ENCODE measurements around the gene DYNC1I2. TPM values are rescaled to one million over a fixed set of nuclear protein-coding genes. Genes with fewer than 3 reads are reported as not detected.
A peak's percentile ranks its signal among the peaks of the same experiment; 100 is the strongest.

The DYNC1I2 gene
- total RNA-seq, result 100 to 1,000 TPM in 1 of 2 donors, 10 to 100 TPM in 1; 81.9 to 111 TPM
- long read RNA-seq, transcript DYNC1I2-203 (16 exons, 2,572 nt), result major isoform, 39 of 98 reads
- long read RNA-seq, transcript DYNC1I2-201 (16 exons, 2,589 nt), result minor isoform, 11 of 98 reads
- long read RNA-seq, transcript DYNC1I2-204 (17 exons, 2,196 nt), result minor isoform, 17 of 98 reads
- long read RNA-seq, partial matches to known transcripts, result 18 of 98 reads
- long read RNA-seq, other reads (novel, unspliced or antisense), result 11 of 98 reads

- intact Hi-C loops (cut with DNase I, micrococcal nuclease), result no loop called here
- peak; percentile 96 for ATAC-seq
These were observed at the start of gene DYNC1I2 for GRCh38 chr2:171687287-171688128. TSS of gene DYNC1I2 (plus strand) at chr2:171687469. CDS start at chr2:171690156, 2,687 bp downstream.

GRCh38 chr2:171651667-171652415 is 35.4 kb upstream of the DYNC1I2 start:
- intact Hi-C loops (cut with DNase I, micrococcal nuclease), result no loop called here
- DNase-seq (no peak), ATAC-seq (no peak)

More at GRCh38 chr2:171687287-171688128, at the start of gene DYNC1I2:
- DNase-seq, result peak; percentile 88 to 94

GRCh38 chr2:171652416-171652785 is 34.9 kb upstream of the DYNC1I2 start:
- no peak for ATAC-seq
- no peak for DNase-seq
- intact Hi-C loops (cut with DNase I, micrococcal nuclease), result no loop called here

- ATAC-seq (no peak), DNase-seq (no peak)
- intact Hi-C loops (cut with DNase I, micrococcal nuclease), result no loop called here
These were observed 31.7 kb upstream of the DYNC1I2 start for GRCh38 chr2:171655586-171655985.

GRCh38 chr2:171667041-171667440 is 20.2 kb upstream of the DYNC1I2 start:
- ATAC-seq, result no peak
- intact Hi-C loops (cut with DNase I, micrococcal nuclease), result no loop called here
- DNase-seq, result no peak

- intact Hi-C loops (cut with DNase I, micrococcal nuclease), result no loop called here
- DNase-seq (no peak), ATAC-seq (no peak)
These were observed 19.1 kb upstream of the DYNC1I2 start for GRCh38 chr2:171668183-171668582.

- intact Hi-C loops (cut with DNase I, micrococcal nuclease), result no loop called here
- DNase-seq (no peak), ATAC-seq (no peak)
These were observed 18.1 kb upstream of the DYNC1I2 start for GRCh38 chr2:171669121-171669520.

- DNase-seq (no peak), ATAC-seq (no peak)
These were observed 16.6 kb upstream of the DYNC1I2 start for GRCh38 chr2:171670655-171671054.

GRCh38 chr2:171671867-171672266 is 15.4 kb upstream of the DYNC1I2 start:
- no peak for DNase-seq
- no peak for ATAC-seq
- intact Hi-C loops (cut with DNase I, micrococcal nuclease), result no loop called here

More at GRCh38 chr2:171670655-171671054, 16.6 kb upstream of the DYNC1I2 start:
- intact Hi-C loops (cut with DNase I, micrococcal nuclease), result no loop called here

- intact Hi-C loops (cut with DNase I, micrococcal nuclease), result no loop called here
- no peak for DNase-seq
- ATAC-seq, result no peak
These were observed 13.4 kb upstream of the DYNC1I2 start for GRCh38 chr2:171673905-171674304.

- intact Hi-C loops (cut with DNase I, micrococcal nuclease), result no loop called here
- DNase-seq (no peak), ATAC-seq (no peak)
These were observed 11.4 kb upstream of the DYNC1I2 start for GRCh38 chr2:171675810-171676345.

GRCh38 chr2:171678619-171679018 is 8.7 kb upstream of the DYNC1I2 start:
- DNase-seq, result no peak
- intact Hi-C loops (cut with DNase I, micrococcal nuclease), result no loop called here
- ATAC-seq, result no peak

GRCh38 chr2:171688129-171688465 is 828 bp downstream of the DYNC1I2 start:
- intact Hi-C loops (cut with DNase I, micrococcal nuclease), result no loop called here
- peak; percentile 13 for ATAC-seq
- DNase-seq, result no peak

GRCh38 chr2:171692331-171692730 is 5.1 kb downstream of the DYNC1I2 start:
- intact Hi-C loops (cut with DNase I, micrococcal nuclease), result no loop called here
- DNase-seq (no peak), ATAC-seq (no peak)

- intact Hi-C loops (cut with DNase I, micrococcal nuclease), result no loop called here
- no peak for DNase-seq
- no peak for ATAC-seq
These were observed 15.7 kb downstream of the DYNC1I2 start for GRCh38 chr2:171702781-171703556.

GRCh38 chr2:171703574-171704347 is 16.5 kb downstream of the DYNC1I2 start:
- ATAC-seq (peak; percentile 58), DNase-seq (no peak)
- intact Hi-C loops (cut with DNase I, micrococcal nuclease), result no loop called here

- DNase-seq (no peak), ATAC-seq (no peak)
- intact Hi-C loops (cut with DNase I, micrococcal nuclease), result no loop called here
These were observed 19.0 kb downstream of the DYNC1I2 start for GRCh38 chr2:171706152-171706803.

- DNase-seq, result no peak
- no peak for ATAC-seq
- intact Hi-C loops (cut with DNase I, micrococcal nuclease), result no loop called here
These were observed 20.5 kb downstream of the DYNC1I2 start for GRCh38 chr2:171707752-171708151.

Data from left colon (tissue), 2 donors.